ENCODE results near the gene LRRC63. TPM values are rescaled to one million over a fixed set of nuclear protein-coding genes. Genes with fewer than 3 reads are reported as not detected.
A peak's percentile ranks its signal among the peaks of the same experiment; 100 is the strongest.

LRRC63 gene
- total and polyA plus RNA-seq, 9 of the 15 experiments (the other 6 are each of a cell fraction or from before 2014, with no cell fraction given): 0.07 to 0.41 (median 0.24) TPM; not detected in 1

DNA sequence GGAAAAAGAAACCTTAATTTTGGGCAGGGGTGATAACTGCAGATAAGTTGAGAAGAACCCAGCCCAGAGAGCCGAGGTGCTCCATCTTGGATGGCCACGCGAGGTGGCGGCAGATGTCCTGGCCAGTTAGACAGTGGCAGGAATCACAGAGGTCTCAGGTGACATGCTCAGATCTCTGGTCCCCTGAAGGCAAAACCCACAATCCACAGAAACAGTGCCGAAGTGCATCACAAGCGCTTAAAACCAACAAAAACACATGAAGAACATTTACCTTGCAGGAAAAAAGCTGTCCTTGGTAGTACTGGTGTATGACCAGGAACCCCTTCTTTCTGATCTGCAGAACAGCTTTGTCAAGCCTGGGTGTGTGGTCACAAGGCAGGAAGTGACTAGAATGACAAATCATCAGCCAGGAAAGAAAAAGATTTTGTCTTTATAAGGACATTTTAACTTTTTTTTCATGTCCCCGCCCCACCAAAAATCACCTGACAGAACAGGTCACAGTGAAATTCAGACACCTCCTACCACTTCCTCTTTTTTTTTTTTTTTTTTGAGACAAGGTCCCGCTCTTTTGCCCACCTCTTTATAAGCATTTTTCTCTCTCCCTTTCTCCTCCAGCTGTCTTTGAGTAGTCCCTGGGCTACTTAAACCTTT is 29.8 kb upstream of the LRRC63 start, which contains the start of gene LCP1 (continued):
- TF ChIP-seq RB1 (IDR thresholded peaks at IDR 0.05; ENCODE audit: low read depth): 0 out of 2 replicates have a peak, but pooled peaks have one; percentile 39
- TF ChIP-seq SP1 (CRISPR knock-in tag; IDR thresholded peaks at IDR 0.05): 0 out of 2 replicates have a peak, but pooled peaks have one; percentile 56
- TF ChIP-seq NR2C2 (CRISPR knock-in tag; IDR thresholded peaks at IDR 0.05): no peak
- TF ChIP-seq NR2C2 (tag; IDR thresholded peaks at IDR 0.05): peak; percentile 20; the same call in 1 of the 2 replicates
- TF ChIP-seq GATAD2A (IDR thresholded peaks at IDR 0.05): 0 out of 2 replicates have a peak, but pooled peaks have one; percentile 67
- TF ChIP-seq ZNF586 (CRISPR knock-in tag; conservative IDR thresholded peaks at IDR 0.05): no peak
- peak; percentile 66 for TF ChIP-seq FOSL1 (tag; conservative IDR thresholded peaks at IDR 0.05)
- peak; percentile 61 for TF ChIP-seq GABPB1 (CRISPR knock-in tag; IDR thresholded peaks at IDR 0.05)
- peak; percentile 53; the same call in 1 of the 2 replicates for TF ChIP-seq NBN (IDR thresholded peaks at IDR 0.05; ENCODE audit: low read depth)
- TF ChIP-seq, protein P1, sequence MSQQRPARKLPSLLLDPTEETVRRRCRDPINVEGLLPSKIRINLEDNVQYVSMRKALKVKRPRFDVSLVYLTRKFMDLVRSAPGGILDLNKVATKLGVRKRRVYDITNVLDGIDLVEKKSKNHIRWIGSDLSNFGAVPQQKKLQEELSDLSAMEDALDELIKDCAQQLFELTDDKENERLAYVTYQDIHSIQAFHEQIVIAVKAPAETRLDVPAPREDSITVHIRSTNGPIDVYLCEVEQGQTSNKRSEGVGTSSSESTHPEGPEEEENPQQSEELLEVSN (IDR thresholded peaks at IDR 0.05; ENCODE audit: borderline replicate concordance in 1 of 2, extremely low read depth in 1 of 2, insufficient read depth in 1 of 2, insufficient read length in 1 of 2, low read depth in 1 of 2, low read length in 1 of 2, poor library complexity in 1 of 2, severe bottlenecking in 1 of 2): peak in 1 of 2 experiments; percentile 18
- TF ChIP-seq HMBOX1 (IDR thresholded peaks at IDR 0.05): peak; percentile 64
- no peak for TF ChIP-seq NCOA6 (IDR thresholded peaks at IDR 0.05)
- TF ChIP-seq AFF4 (CRISPR knock-in tag; IDR thresholded peaks at IDR 0.05): peak; percentile 84
- TF ChIP-seq, protein P2, sequence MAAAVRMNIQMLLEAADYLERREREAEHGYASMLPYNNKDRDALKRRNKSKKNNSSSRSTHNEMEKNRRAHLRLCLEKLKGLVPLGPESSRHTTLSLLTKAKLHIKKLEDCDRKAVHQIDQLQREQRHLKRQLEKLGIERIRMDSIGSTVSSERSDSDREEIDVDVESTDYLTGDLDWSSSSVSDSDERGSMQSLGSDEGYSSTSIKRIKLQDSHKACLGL (CRISPR knock-in tag; IDR thresholded peaks at IDR 0.05; ENCODE audit: borderline replicate concordance, poor library complexity, severe bottlenecking): no peak
- TF ChIP-seq ZEB2 (IDR thresholded peaks at IDR 0.05): peak; percentile 72
- 0 out of 2 replicates have a peak, but pooled peaks have one; percentile 14 for TF ChIP-seq EHMT2 (IDR thresholded peaks at IDR 0.05)
- peak; percentile 99 for TF ChIP-seq SPI1 (IDR thresholded peaks at IDR 0.05; ENCODE audit: borderline replicate concordance, low read depth, low read length)
- TF ChIP-seq TCF3 (CRISPR knock-in tag; IDR thresholded peaks at IDR 0.05): peak; percentile 33
- TF ChIP-seq TAF1 (IDR thresholded peaks at IDR 0.05; ENCODE audit: control insufficient read depth, extremely low read depth, insufficient read depth, low read length, severe bottlenecking): peak; percentile 52
- TF ChIP-seq, protein P3, sequence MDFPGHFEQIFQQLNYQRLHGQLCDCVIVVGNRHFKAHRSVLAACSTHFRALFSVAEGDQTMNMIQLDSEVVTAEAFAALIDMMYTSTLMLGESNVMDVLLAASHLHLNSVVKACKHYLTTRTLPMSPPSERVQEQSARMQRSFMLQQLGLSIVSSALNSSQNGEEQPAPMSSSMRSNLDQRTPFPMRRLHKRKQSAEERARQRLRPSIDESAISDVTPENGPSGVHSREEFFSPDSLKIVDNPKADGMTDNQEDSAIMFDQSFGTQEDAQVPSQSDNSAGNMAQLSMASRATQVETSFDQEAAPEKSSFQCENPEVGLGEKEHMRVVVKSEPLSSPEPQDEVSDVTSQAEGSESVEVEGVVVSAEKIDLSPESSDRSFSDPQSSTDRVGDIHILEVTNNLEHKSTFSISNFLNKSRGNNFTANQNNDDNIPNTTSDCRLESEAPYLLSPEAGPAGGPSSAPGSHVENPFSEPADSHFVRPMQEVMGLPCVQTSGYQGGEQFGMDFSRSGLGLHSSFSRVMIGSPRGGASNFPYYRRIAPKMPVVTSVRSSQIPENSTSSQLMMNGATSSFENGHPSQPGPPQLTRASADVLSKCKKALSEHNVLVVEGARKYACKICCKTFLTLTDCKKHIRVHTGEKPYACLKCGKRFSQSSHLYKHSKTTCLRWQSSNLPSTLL (IDR thresholded peaks at IDR 0.05): no peak

Measured in K562 (cell line).